ENCODE measurements around the gene LINC00237. TPM values are rescaled to one million over a fixed set of nuclear protein-coding genes. Genes with fewer than 3 reads are reported as not detected.

The LINC00237 gene
- total RNA-seq, 1 donor: not detected

DNA sequence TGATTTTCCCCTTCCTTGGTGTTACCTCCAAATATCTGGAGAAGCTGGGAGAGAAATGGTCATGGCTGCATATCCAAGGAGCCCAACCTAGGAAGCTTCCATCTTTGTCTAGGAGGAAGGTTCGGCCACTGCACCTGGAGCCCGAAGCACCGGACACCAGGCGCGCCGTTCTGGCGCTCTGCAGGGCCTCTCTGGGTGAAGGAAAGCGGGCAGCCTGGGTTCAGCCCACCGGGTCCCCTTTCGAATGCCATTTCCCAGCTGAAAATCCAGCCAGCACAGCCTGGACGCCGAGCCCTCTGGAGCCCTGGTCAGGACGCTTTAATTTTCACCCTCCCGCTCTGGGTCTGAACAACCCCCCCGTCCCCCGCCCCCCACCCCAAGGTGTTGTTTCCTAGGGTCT is 1.2 kb downstream of the LINC00237 start:
- DNase-seq (ENCODE audit: low read depth): no peak
- TF ChIP-seq, protein P1, sequence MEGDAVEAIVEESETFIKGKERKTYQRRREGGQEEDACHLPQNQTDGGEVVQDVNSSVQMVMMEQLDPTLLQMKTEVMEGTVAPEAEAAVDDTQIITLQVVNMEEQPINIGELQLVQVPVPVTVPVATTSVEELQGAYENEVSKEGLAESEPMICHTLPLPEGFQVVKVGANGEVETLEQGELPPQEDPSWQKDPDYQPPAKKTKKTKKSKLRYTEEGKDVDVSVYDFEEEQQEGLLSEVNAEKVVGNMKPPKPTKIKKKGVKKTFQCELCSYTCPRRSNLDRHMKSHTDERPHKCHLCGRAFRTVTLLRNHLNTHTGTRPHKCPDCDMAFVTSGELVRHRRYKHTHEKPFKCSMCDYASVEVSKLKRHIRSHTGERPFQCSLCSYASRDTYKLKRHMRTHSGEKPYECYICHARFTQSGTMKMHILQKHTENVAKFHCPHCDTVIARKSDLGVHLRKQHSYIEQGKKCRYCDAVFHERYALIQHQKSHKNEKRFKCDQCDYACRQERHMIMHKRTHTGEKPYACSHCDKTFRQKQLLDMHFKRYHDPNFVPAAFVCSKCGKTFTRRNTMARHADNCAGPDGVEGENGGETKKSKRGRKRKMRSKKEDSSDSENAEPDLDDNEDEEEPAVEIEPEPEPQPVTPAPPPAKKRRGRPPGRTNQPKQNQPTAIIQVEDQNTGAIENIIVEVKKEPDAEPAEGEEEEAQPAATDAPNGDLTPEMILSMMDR (IDR thresholded peaks at IDR 0.05; ENCODE audit: insufficient read depth, low read length): no peak
- no peak overlapping the region for H3K4me3 ChIP-seq (ENCODE audit: low read depth, low read length)

DNA sequence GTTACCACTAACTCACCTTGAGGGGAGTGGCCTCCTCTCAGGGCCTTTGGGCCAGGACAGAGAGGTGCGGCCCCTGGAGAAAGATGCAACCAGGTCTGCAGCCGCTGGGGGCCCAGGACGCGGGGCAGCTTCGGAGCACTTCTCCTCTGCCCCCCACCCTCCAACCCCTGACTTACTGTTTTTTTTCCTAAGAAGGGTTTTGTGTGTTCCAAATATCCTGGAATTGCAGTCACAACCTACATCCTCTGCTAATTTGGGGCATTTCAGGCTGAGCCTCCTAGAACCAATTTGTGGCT is 1.7 kb downstream of the LINC00237 start:
- DNase-seq (ENCODE audit: low read depth): no peak
- TF ChIP-seq, protein P1 (IDR thresholded peaks at IDR 0.05; ENCODE audit: insufficient read depth, low read length): no peak
- no peak overlapping the region for H3K4me3 ChIP-seq (ENCODE audit: low read depth, low read length)

DNA sequence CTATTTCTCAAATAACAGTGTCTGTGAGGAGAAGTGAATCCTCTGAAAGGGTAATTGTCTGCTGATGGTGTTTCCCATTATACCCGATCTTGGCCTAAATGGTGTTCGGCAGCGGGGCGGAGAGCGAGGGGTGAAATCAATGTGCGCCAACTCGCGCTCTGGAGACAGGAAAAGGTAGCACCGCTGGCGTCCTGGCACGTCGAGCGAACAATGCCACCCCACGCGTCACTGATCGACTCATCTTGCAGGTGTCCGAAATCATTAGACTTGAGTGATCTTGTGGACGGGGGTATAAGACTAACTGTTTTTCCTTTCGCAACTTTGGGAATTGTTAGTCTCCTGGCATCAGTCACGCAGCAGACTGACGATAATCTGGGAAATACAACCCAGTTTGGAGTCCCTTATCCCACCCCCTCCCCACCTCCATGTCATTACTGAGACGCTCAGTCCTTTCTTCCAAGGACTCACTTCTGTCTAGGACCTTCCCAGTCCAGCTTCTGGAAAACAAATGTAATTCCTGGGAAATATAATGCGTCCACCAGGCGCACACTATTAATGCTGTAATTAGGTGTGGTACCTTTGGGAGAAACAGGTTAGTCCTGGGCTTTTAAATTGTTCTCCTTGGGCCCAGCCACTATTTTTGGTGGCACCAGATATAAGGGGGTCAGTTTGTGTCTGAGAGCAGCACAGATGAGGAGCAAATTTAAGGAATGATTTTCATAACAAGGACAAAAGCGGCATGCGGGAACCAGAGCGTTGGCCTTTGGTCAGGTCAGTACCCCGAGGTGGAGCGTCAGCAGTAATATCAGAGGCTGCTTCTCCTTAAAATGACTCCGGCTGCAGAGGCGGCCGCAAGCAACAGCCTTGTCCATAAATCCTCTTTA is 2.3 kb downstream of the LINC00237 start:
- H3K4me3 ChIP-seq (ENCODE audit: low read depth, low read length): no peak overlapping the region
- TF ChIP-seq, protein P1 (IDR thresholded peaks at IDR 0.05; ENCODE audit: insufficient read depth, low read length): no peak
- DNase-seq (ENCODE audit: low read depth): no peak

DNA sequence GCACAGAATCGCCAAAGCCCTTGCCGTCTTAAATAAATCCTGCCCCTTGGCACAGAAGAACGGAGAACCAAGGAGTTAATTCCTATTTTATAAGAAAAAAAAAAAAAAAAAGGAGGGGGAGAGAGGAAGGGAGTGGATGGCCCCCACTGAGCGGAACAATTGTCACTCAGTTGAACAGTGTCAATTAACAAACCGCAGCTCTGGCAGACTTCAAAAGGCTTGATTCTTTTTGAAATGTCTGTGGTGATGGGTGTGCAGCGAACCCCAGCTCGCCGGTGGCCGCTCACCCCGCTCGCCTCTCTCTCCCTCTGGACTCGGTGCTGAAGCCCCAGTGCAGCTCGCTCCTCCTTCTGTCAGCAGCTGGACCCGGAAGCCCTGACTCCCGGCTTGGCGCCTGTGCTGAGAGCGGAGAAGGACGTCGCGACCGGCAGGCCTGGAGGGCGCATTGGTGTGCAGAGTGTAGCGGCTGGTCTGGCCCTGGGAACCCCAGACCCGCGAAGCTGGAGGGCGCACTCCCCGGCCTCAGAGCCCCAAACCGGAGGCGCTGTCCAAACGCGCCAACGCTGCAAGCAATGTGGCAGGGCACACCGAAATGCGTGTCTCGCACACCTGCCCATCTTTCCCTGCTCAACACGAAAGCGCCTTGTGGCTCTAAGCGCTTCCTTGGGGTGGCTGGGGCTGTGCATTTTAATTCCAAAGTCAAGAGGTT is 3.4 kb downstream of the LINC00237 start:
- no peak overlapping the region for H3K4me3 ChIP-seq (ENCODE audit: low read depth, low read length)
- DNase-seq (ENCODE audit: low read depth): no peak
- TF ChIP-seq, protein P1 (IDR thresholded peaks at IDR 0.05; ENCODE audit: insufficient read depth, low read length): no peak

DNA sequence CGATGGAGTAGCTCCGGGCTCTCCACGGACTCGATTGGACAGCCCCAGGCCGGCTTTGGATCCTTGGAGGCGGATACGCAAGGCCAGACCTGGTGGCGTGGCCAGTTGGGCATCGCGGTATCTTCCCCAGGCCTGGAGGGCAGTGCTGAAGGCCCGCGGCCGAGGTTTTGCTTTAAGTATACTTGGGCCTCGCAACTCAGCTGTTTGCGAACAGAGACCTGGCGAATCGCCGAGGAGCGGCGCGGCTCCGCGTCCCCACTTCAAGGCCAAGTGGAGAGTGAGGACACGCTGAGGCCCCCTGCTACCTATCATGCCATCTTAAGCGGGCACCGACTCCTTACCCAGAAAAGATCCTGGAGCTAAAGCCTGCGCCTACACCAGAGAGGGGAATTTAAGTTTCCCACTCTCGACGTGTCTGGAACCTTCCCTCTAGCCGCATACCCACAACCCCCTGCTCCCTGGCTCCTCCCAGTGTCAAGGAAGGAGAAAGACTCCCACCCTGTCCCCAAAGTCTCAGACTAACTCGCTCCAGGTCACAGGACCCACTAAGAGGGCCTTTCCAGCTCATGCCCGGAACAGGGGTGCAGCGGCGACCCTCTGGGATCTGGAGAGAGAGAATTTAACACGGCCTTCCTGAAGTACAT is 4.1 kb downstream of the LINC00237 start:
- no peak for DNase-seq (ENCODE audit: low read depth)

DNA sequence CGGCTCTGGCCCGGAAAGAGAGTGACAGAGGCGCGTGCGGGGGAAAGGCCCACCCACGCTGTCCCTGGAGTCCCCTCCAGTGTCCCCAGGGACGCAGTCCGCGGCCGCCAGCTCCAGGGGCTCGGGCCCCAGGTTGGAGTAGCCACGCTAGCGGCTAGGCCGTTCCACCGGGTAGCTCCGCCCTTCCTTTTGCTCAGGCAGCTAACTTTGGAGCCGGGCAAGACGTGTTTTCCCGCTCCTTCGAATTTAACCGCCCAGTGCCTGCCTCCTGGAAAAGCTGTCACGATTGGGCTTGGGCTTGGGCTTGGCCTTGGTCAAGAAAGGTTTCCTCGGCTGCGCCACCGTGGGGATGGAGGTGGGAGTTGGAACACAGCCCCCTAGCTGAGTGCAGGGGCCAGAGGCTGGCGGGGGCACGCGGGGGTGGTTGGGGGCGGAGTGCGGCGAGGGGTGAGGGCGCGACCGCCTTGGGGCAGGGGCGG is 4.7 kb downstream of the LINC00237 start:
- H3K4me3 ChIP-seq (ENCODE audit: low read depth, low read length): no peak overlapping the region
- TF ChIP-seq, protein P1 (IDR thresholded peaks at IDR 0.05; ENCODE audit: insufficient read depth, low read length): no peak
- no peak for DNase-seq (ENCODE audit: low read depth)

More for the DNA sequence above, 4.1 kb downstream of the LINC00237 start:
- TF ChIP-seq, protein P1 (IDR thresholded peaks at IDR 0.05; ENCODE audit: insufficient read depth, low read length): no peak
- no peak overlapping the region for H3K4me3 ChIP-seq (ENCODE audit: low read depth, low read length)

Data from fibroblast of the aortic adventitia (primary cell).